ENCODE results near the gene SLC46A1. TPM values are rescaled to one million over a fixed set of nuclear protein-coding genes. Genes with fewer than 3 reads are reported as not detected.

Gene SLC46A1
- total RNA-seq, 3 donors from 2014 or later: 4.8 to 5.3 (median 4.9) TPM

GRCh38 chr17:28381141-28381825 is 24.7 kb downstream of the SLC46A1 start:
- ATAC-seq: no peak
- DNase-seq: no peak
- peak overlapping the region; percentile 62 for H3K4me3 Mint-ChIP-seq

GRCh38 chr17:28379814-28380801 is 25.9 kb downstream of the SLC46A1 start:
- DNase-seq: no peak
- Mint-ChIP-seq H3K9me3 (no peaks in the 10 kb centered on the region), H3K27me3 (ENCODE audit: low read depth) (no peaks in the 10 kb centered on the region), H3K4me3 (no peak overlapping the region), H3K4me1 (ENCODE audit: low read depth) (peaks cover 21% of the 10 kb centered on the region), H3K36me3 (ENCODE audit: insufficient read depth) (peaks cover 9% of the 10 kb centered on the region)
- no peak for ATAC-seq

More at GRCh38 chr17:28381141-28381825, 24.7 kb downstream of the SLC46A1 start:
- Mint-ChIP-seq H3K27me3 (ENCODE audit: low read depth) (no peaks in the 10 kb centered on the region), H3K4me1 (ENCODE audit: low read depth) (peaks cover 25% of the 10 kb centered on the region), H3K9me3 (no peaks in the 10 kb centered on the region), H3K36me3 (ENCODE audit: insufficient read depth) (peaks cover 9% of the 10 kb centered on the region)

- H3K36me3 Mint-ChIP-seq (ENCODE audit: insufficient read depth): peaks cover under 1% of the 10 kb centered on the region
- no peak for ATAC-seq
- H3K4me3 Mint-ChIP-seq: peak overlapping the region; percentile 82
- no peaks in the 10 kb centered on the region for H3K27me3 Mint-ChIP-seq (ENCODE audit: low read depth)
- peaks cover 16% of the 10 kb centered on the region for H3K4me1 Mint-ChIP-seq (ENCODE audit: low read depth)
- H3K9me3 Mint-ChIP-seq: no peaks in the 10 kb centered on the region
- no peak for DNase-seq
Measured at GRCh38 chr17:28372945-28373274, 33.1 kb downstream of the SLC46A1 start.

GRCh38 chr17:28372203-28372944 is 33.6 kb downstream of the SLC46A1 start:
- DNase-seq (no peak), ATAC-seq (peak; percentile 9 to 19)
- peak overlapping the region; percentile 82 for H3K4me3 Mint-ChIP-seq
- H3K4me1 Mint-ChIP-seq (ENCODE audit: low read depth): peaks cover 16% of the 10 kb centered on the region
- no peaks in the 10 kb centered on the region for H3K27me3 Mint-ChIP-seq (ENCODE audit: low read depth)
- no peaks in the 10 kb centered on the region for H3K36me3 Mint-ChIP-seq (ENCODE audit: insufficient read depth)
- H3K9me3 Mint-ChIP-seq: no peaks in the 10 kb centered on the region

- H3K4me3 Mint-ChIP-seq: peak within 1 kb of the TSS; percentile 90
- H3K9me3 Mint-ChIP-seq: no peaks in the 10 kb centered on the region
- H3K36me3 Mint-ChIP-seq (ENCODE audit: insufficient read depth): no peaks in the 10 kb centered on the region
- H3K4me1 Mint-ChIP-seq (ENCODE audit: low read depth): peaks cover 16% of the 10 kb centered on the region
- ATAC-seq: peak; percentile 91 to 92
- H3K27me3 Mint-ChIP-seq (ENCODE audit: low read depth): no peaks in the 10 kb centered on the region
- DNase-seq: peak; percentile 75
Measured at GRCh38 chr17:28371245-28372202, 34.5 kb downstream of the SLC46A1 start, which contains the start of gene SARM1. TSS of gene SARM1 (plus strand) at chr17:28371694. CDS start at chr17:28372033, 339 bp downstream.

GRCh38 chr17:28370744-28371103 is 35.3 kb downstream of the SLC46A1 start:
- Mint-ChIP-seq H3K36me3 (ENCODE audit: insufficient read depth) (no peaks in the 10 kb centered on the region), H3K4me1 (ENCODE audit: low read depth) (peaks cover 16% of the 10 kb centered on the region), H3K9me3 (no peaks in the 10 kb centered on the region), H3K27me3 (ENCODE audit: low read depth) (no peaks in the 10 kb centered on the region), H3K4me3 (peak overlapping the region; percentile 90)
- ATAC-seq (no peak), DNase-seq (no peak)

- H3K27me3 Mint-ChIP-seq (ENCODE audit: low read depth): no peaks in the 10 kb centered on the region
- DNase-seq (no peak), ATAC-seq (no peak)
- H3K4me3 Mint-ChIP-seq: peak within 1 kb of the TSS; percentile 90
- H3K4me1 Mint-ChIP-seq (ENCODE audit: low read depth): peaks cover 16% of the 10 kb centered on the region
- no peaks in the 10 kb centered on the region for H3K36me3 Mint-ChIP-seq (ENCODE audit: insufficient read depth)
- H3K9me3 Mint-ChIP-seq: no peaks in the 10 kb centered on the region
Measured at GRCh38 chr17:28370035-28370743, 35.8 kb downstream of the SLC46A1 start, which contains the start of gene VTN. TSS of gene VTN (minus strand) at chr17:28370307. CDS start at chr17:28370203, 104 bp downstream.

- Mint-ChIP-seq H3K4me1 (ENCODE audit: low read depth) (peaks cover 16% of the 10 kb centered on the region), H3K36me3 (ENCODE audit: insufficient read depth) (no peaks in the 10 kb centered on the region), H3K27me3 (ENCODE audit: low read depth) (no peaks in the 10 kb centered on the region), H3K4me3 (no peak overlapping the region), H3K9me3 (no peaks in the 10 kb centered on the region)
- no peak for DNase-seq
- ATAC-seq: no peak
Measured at GRCh38 chr17:28369684-28370034, 36.4 kb downstream of the SLC46A1 start.

- ATAC-seq: no peak
Measured at GRCh38 chr17:28368915-28369683, 36.9 kb downstream of the SLC46A1 start.

GRCh38 chr17:28368306-28368831 is 37.6 kb downstream of the SLC46A1 start:
- Mint-ChIP-seq H3K9me3 (no peaks in the 10 kb centered on the region), H3K36me3 (ENCODE audit: insufficient read depth) (no peaks in the 10 kb centered on the region), H3K4me1 (ENCODE audit: low read depth) (peaks cover 13% of the 10 kb centered on the region), H3K4me3 (no peak overlapping the region), H3K27me3 (ENCODE audit: low read depth) (no peaks in the 10 kb centered on the region)
- ATAC-seq (no peak), DNase-seq (no peak)

More at GRCh38 chr17:28368915-28369683, 36.9 kb downstream of the SLC46A1 start:
- no peak for DNase-seq
- peaks cover 16% of the 10 kb centered on the region for H3K4me1 Mint-ChIP-seq (ENCODE audit: low read depth)
- no peaks in the 10 kb centered on the region for H3K36me3 Mint-ChIP-seq (ENCODE audit: insufficient read depth)
- no peak overlapping the region for H3K4me3 Mint-ChIP-seq
- no peaks in the 10 kb centered on the region for H3K9me3 Mint-ChIP-seq
- no peaks in the 10 kb centered on the region for H3K27me3 Mint-ChIP-seq (ENCODE audit: low read depth)

GRCh38 chr17:28367641-28368305 is 38.2 kb downstream of the SLC46A1 start:
- H3K36me3 Mint-ChIP-seq (ENCODE audit: insufficient read depth): no peaks in the 10 kb centered on the region
- H3K27me3 Mint-ChIP-seq (ENCODE audit: low read depth): no peaks in the 10 kb centered on the region
- H3K4me1 Mint-ChIP-seq (ENCODE audit: low read depth): peaks cover 7% of the 10 kb centered on the region
- no peak for ATAC-seq
- no peak for DNase-seq
- H3K9me3 Mint-ChIP-seq: no peaks in the 10 kb centered on the region
- no peak overlapping the region for H3K4me3 Mint-ChIP-seq

GRCh38 chr17:28366605-28367004 is 39.4 kb downstream of the SLC46A1 start:
- no peaks in the 10 kb centered on the region for H3K27me3 Mint-ChIP-seq (ENCODE audit: low read depth)
- no peak overlapping the region for H3K4me3 Mint-ChIP-seq
- H3K4me1 Mint-ChIP-seq (ENCODE audit: low read depth): peaks cover 4% of the 10 kb centered on the region
- ATAC-seq: no peak
- no peaks in the 10 kb centered on the region for H3K36me3 Mint-ChIP-seq (ENCODE audit: insufficient read depth)
- DNase-seq: no peak
- no peaks in the 10 kb centered on the region for H3K9me3 Mint-ChIP-seq

All from activated T-cell treated with anti-CD3 and anti-CD28 coated beads, Interleukin-2, amount 50 U/mL, for 4 hours (primary cell).